Activated T-helper 2 cell treated with anti-CD3 and anti-CD28 coated beads, Interferon-gamma antibody, Interleukin-2, Interleukin-4, amounts not matched to agents 10 μg/mL and 5 μg/mL and 100 μg/mL, durations not matched to agents 14 hours and 24 hours and 36 hours (primary cell): ENCODE data around the gene ANKLE1. TPM values are rescaled to one million over a fixed set of nuclear protein-coding genes. Genes with fewer than 3 reads are reported as not detected.
"Not testable (repeated sequence)": the region's sequence is repeated elsewhere in the genome, so short reads cannot be mapped to it uniquely, and the experiment has no call there.

Source experiments
- DNase-seq: peaks from one replicate; pipeline ENCODE4 v3.0.0; 2021; ENCODE audit warnings: low spot score
- H3K27ac Mint-ChIP-seq: one replicate; pipeline ENCODE4 v1.8.0; 2021; ENCODE audit warnings: mixed read lengths
- H3K27me3 Mint-ChIP-seq: one replicate; pipeline ENCODE4 v1.8.0; 2021; ENCODE audit warnings: low read depth, mixed read lengths
- H3K36me3 Mint-ChIP-seq: one replicate; pipeline ENCODE4 v1.8.0; 2021; ENCODE audit warnings: low read depth, mixed read lengths
- H3K4me1 Mint-ChIP-seq: one replicate; pipeline ENCODE4 v1.8.0; 2021; ENCODE audit warnings: low read depth, mixed read lengths
- H3K4me3 Mint-ChIP-seq: one replicate; pipeline ENCODE4 v1.8.0; 2021; ENCODE audit warnings: low read depth, mild to moderate bottlenecking, moderate library complexity, mixed read lengths
- H3K9me3 Mint-ChIP-seq: one replicate; pipeline ENCODE4 v1.8.0; 2021; ENCODE audit warnings: mixed read lengths
- intact Hi-C: fragments of 100-400 bp; cut with micrococcal nuclease; formaldehyde crosslinking; loops from one replicate; pipeline ENCODE4 v1.15.1; 2023
- total RNA-seq: library from RNA; stranded (reverse); gene quantifications from 2 replicates; pipeline ENCODE4 v1.2.3, GENCODE V29; 2022

The ANKLE1 gene
- total RNA-seq, 1 donor from 2014 or later, result 20.4 TPM

DNA sequence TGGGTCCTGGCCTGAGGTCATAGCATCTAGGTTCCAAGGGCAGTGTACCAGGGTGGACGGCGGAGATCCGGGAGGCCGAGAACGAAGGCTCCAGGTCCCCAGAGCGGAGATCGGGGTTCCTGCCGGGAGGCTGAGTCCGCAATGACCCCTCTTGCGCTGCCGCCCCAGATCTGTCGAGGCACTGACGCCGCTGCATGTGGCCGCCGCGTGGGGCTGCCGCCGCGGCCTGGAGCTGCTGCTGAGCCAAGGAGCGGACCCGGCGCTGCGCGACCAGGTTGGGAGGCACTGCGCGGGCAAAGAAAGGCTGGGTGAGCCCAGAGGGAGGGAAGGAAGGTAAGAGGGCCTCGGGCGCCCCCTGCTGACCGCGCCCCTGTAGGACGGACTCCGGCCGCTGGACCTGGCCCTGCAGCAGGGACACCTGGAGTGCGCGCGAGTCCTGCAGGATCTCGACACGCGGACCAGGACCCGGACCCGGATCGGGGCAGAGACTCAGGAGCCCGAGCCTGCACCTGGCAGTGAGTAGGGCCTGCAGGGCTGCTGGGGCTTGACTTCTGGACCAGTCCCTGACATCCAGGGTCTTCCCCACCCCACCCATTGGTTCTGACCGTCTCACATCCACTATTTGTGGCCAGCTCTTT lies 906 bp downstream of the ANKLE1 start:
- Mint-ChIP-seq H3K4me3 (peak overlapping the region; percentile 89), H3K27ac (peak overlapping the region; percentile 85), H3K27me3 (no peaks in the 10 kb centered on the region), H3K36me3 (peaks cover 16% of the 10 kb centered on the region), H3K9me3 (no peaks in the 10 kb centered on the region), H3K4me1 (peaks cover 5% of the 10 kb centered on the region)
- DNase-seq, result peak; percentile 78
- intact Hi-C loops, result loop anchor here (1.0 kb wide), 1 partner anchor 215 kb away; no protein-coding TSS in a partner anchor

DNA sequence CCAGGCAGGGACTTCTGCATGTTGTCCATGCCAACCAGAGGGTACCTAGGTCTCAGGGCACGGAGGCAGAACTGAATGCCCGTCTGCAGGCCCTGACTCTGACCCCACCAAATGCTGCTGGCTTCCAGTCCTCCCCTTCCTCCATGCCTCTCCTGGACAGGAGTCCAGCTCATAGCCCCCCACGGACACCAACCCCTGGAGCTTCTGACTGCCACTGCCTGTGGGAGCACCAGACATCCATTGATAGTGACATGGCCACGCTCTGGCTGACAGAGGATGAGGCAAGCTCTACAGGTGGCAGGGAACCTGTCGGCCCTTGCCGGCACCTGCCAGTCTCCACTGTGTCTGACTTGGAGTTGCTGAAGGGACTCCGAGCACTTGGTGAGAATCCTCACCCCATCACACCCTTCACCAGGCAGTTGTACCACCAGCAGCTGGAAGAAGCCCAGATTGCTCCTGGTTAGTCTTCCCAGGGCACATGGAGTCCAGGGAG lies 1.8 kb downstream of the ANKLE1 start:
- H3K27ac Mint-ChIP-seq, result no peak overlapping the region
- no peak for DNase-seq
- H3K4me1 Mint-ChIP-seq, result peaks cover 5% of the 10 kb centered on the region
- no peaks in the 10 kb centered on the region for H3K27me3 Mint-ChIP-seq
- peaks cover 15% of the 10 kb centered on the region for H3K36me3 Mint-ChIP-seq
- H3K4me3 Mint-ChIP-seq, result peak overlapping the region; percentile 9
- H3K9me3 Mint-ChIP-seq, result no peaks in the 10 kb centered on the region
- intact Hi-C loops, result no loop called here

- Mint-ChIP-seq H3K36me3 (peaks cover 10% of the 10 kb centered on the region), H3K27ac (no peak overlapping the region), H3K4me3 (no peak overlapping the region), H3K27me3 (no peaks in the 10 kb centered on the region), H3K9me3 (no peaks in the 10 kb centered on the region), H3K4me1 (peaks cover 5% of the 10 kb centered on the region)
- DNase-seq, result no peak
- intact Hi-C loops, result no loop called here
Measured at GRCh38 chr19:17285415-17286135, 3.9 kb downstream of the ANKLE1 start.

DNA sequence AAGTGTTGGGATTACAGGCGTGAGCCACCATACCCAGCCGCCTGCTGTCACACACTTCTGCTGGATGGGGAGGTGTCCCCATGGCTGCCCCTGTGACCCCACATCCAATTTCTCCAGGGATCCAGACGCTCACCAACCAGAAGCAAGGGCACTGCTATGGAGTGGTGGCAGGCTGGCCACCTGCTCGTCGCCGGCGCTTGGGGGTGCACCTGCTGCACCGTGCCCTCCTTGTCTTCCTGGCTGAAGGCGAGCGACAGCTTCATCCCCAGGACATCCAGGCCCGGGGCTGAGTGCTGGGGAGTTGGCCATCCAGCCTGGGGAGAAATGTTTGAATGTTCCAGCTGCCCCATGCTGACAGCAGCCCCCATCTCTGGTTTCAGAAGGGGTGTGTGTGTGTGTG lies 4.6 kb downstream of the ANKLE1 start:
- DNase-seq, result no peak
- H3K36me3 Mint-ChIP-seq, result peaks cover 10% of the 10 kb centered on the region
- no peak overlapping the region for H3K27ac Mint-ChIP-seq
- no peaks in the 10 kb centered on the region for H3K27me3 Mint-ChIP-seq
- intact Hi-C loops, result no loop called here
- peaks cover 5% of the 10 kb centered on the region for H3K4me1 Mint-ChIP-seq
- no peak overlapping the region for H3K4me3 Mint-ChIP-seq
- H3K9me3 Mint-ChIP-seq, result no peaks in the 10 kb centered on the region

DNA sequence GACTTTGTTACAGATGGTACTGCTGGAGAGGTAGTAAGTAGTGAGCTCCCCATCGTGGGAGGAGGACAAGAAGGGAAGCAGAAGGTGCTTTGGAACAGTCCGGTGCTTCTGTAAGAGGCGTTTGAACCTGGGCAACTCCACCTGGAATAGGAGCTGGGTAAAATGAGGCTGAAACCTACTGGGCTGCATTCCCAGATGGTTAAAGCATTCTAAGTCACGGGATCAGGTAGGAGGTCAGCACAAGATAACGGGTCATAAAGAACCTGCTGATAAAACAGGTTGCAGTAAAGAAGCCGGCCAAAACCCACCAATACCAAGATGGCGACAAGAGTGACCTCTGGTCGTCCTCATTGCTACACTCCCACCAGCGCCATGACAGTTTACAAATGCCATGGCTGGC lies 5.1 kb downstream of the ANKLE1 start:
- intact Hi-C loops, result no loop called here
- no peaks in the 10 kb centered on the region for H3K27me3 Mint-ChIP-seq

GRCh38 chr19:17289489-17289888 lies 7.8 kb downstream of the ANKLE1 start:
- Mint-ChIP-seq H3K36me3 (peaks cover 1% of the 10 kb centered on the region), H3K27ac (no peak overlapping the region), H3K4me1 (peaks cover 6% of the 10 kb centered on the region), H3K4me3 (no peak overlapping the region), H3K27me3 (no peaks in the 10 kb centered on the region), H3K9me3 (no peaks in the 10 kb centered on the region)
- intact Hi-C loops, result no loop called here
- peak; percentile 40 for DNase-seq

More for the DNA sequence above, 5.1 kb downstream of the ANKLE1 start:
- Mint-ChIP-seq H3K27ac (no peak overlapping the region), H3K36me3 (peaks cover 10% of the 10 kb centered on the region), H3K9me3 (no peaks in the 10 kb centered on the region), H3K4me3 (no peak overlapping the region), H3K4me1 (peaks cover 5% of the 10 kb centered on the region)
- DNase-seq, result no peak

- DNase-seq, result peak; percentile 74
- Mint-ChIP-seq H3K9me3 (no peaks in the 10 kb centered on the region), H3K27ac (peak overlapping the region; percentile 78), H3K4me1 (peaks cover 8% of the 10 kb centered on the region), H3K36me3 (peaks cover 11% of the 10 kb centered on the region), H3K4me3 (peak overlapping the region; percentile 87), H3K27me3 (no peaks in the 10 kb centered on the region)
- intact Hi-C loops, result loop anchor here (1.0 to 5.0 kb wide), 3 partner anchors 13 to 94 kb away; partner anchors contain the start of genes GTPBP3 and MRPL34
Measured at GRCh38 chr19:17292301-17293074, 10.8 kb downstream of the ANKLE1 start.

- DNase-seq, result no peak
- H3K36me3 Mint-ChIP-seq, result peaks cover 16% of the 10 kb centered on the region
- intact Hi-C loops, result loop anchor here (2.0 to 5.0 kb wide), 2 partner anchors 44 to 93 kb away; partner anchors contain the start of gene GTPBP3
- H3K9me3 Mint-ChIP-seq, result no peaks in the 10 kb centered on the region
- no peak overlapping the region for H3K4me3 Mint-ChIP-seq
- no peak overlapping the region for H3K27ac Mint-ChIP-seq
- no peaks in the 10 kb centered on the region for H3K27me3 Mint-ChIP-seq
- peaks cover 8% of the 10 kb centered on the region for H3K4me1 Mint-ChIP-seq
Measured at GRCh38 chr19:17293605-17294004, 11.9 kb downstream of the ANKLE1 start.

- peak; percentile 47 for DNase-seq
- Mint-ChIP-seq H3K27ac (no peak overlapping the region), H3K4me3 (no peak overlapping the region), H3K27me3 (no peaks in the 10 kb centered on the region), H3K9me3 (no peaks in the 10 kb centered on the region), H3K36me3 (peaks cover 19% of the 10 kb centered on the region), H3K4me1 (peaks cover 8% of the 10 kb centered on the region)
- intact Hi-C loops, result loop anchor here (5.0 kb wide), 1 partner anchor 43 kb away; the partner anchor contains the start of gene GTPBP3
Measured at GRCh38 chr19:17294051-17294891, 12.6 kb downstream of the ANKLE1 start.

DNA sequence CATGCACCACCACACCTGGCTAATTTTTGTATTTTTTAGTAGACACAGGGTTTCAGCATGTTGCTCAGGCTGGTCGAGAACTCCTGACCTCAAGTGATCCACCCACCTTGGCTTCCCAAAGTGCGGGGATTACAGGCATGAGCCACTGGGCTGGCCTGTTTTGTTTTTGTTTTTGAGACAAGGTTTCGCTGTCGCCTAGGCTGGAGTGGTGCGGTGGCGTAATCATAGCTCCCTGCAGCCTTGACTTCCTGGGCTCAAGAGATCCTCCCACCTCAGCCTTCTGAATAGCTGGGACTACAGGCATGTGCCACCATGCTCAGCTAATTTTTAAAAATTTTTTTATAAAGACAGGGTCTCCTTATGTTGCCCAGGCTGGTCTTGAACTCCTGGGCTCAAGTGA lies 13.8 kb downstream of the ANKLE1 start:
- H3K4me3 Mint-ChIP-seq, H3K27ac Mint-ChIP-seq, H3K27me3 Mint-ChIP-seq, H3K4me1 Mint-ChIP-seq, DNase-seq, H3K9me3 Mint-ChIP-seq, intact Hi-C loops: not testable (repeated sequence)
- peaks cover 19% of the 10 kb centered on the region for H3K36me3 Mint-ChIP-seq

DNA sequence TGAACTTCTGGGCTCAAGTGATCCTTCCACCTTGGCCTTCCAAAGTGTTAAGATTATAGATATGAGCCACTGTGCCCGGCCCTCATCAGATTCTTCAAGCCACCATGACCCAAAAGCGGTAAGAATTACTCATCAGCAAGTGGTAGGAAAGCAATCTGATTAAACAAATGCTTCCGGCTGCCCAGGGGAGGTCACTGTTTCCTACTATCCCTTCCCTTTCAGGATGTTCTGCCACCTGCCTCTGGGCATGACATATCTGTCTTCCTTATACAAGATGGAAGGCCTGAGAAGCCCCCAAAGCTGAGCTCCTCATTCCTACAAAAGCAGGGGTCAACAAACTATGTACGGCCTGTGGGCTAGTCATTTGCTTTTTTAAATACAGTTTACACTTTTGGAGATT lies 14.6 kb downstream of the ANKLE1 start:
- H3K4me3 Mint-ChIP-seq, result no peak overlapping the region
- no peaks in the 10 kb centered on the region for H3K9me3 Mint-ChIP-seq
- H3K36me3 Mint-ChIP-seq, result peaks cover 19% of the 10 kb centered on the region
- no peak for DNase-seq
- intact Hi-C loops, result no loop called here
- no peak overlapping the region for H3K27ac Mint-ChIP-seq
- no peaks in the 10 kb centered on the region for H3K27me3 Mint-ChIP-seq
- peaks cover 8% of the 10 kb centered on the region for H3K4me1 Mint-ChIP-seq

DNA sequence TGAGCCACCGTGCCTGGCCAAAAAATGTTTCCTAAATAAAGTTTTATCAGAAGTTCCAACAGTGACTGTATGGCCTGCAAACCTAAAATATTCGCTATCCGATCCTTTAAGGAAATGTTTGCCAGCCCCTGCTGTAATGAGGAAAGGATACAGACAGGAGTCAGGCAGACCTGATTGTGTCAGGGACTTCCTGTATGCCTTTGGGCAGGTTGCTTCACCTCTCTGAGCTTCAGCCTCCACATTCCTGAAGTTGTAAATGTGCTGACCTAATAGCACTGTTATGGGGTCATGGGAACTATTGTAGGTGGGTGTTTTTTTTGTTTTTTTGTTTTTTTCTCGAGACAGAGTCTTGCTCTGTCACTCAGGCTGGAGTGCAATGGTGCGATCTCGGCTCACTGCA lies 15.3 kb downstream of the ANKLE1 start:
- Mint-ChIP-seq H3K9me3 (no peaks in the 10 kb centered on the region), H3K4me3 (no peak overlapping the region), H3K36me3 (peaks cover 21% of the 10 kb centered on the region), H3K4me1 (peaks cover 7% of the 10 kb centered on the region), H3K27ac (no peak overlapping the region), H3K27me3 (no peaks in the 10 kb centered on the region)
- DNase-seq, result no peak
- intact Hi-C loops, result no loop called here
